Measurements from ENCODE around the gene NCK1. TPM values are rescaled to one million over a fixed set of nuclear protein-coding genes. Genes with fewer than 3 reads are reported as not detected.

Gene NCK1
- total RNA-seq, 1 donor, result 66.1 TPM

GRCh38 chr3:136959599-136959998, 97.6 kb downstream of the NCK1 start:
- no peak for DNase-seq (ENCODE audit: low read depth)
- TF ChIP-seq CTCF (IDR thresholded peaks at IDR 0.05; ENCODE audit: insufficient read depth, low read depth, low read length), result no peak
- H3K4me3 ChIP-seq (ENCODE audit: low read depth, low read length), result peak overlapping the region; percentile 58

- no peak overlapping the region for H3K4me3 ChIP-seq (ENCODE audit: low read depth, low read length)
- peak; percentile 50 for DNase-seq (ENCODE audit: low read depth)
- no peak for TF ChIP-seq CTCF (IDR thresholded peaks at IDR 0.05; ENCODE audit: insufficient read depth, low read depth, low read length)
Measured at GRCh38 chr3:136960838-136961836, 99.1 kb downstream of the NCK1 start.

GRCh38 chr3:136962927-136963326, 100.9 kb downstream of the NCK1 start:
- TF ChIP-seq CTCF (IDR thresholded peaks at IDR 0.05; ENCODE audit: insufficient read depth, low read depth, low read length), result no peak

DNA sequence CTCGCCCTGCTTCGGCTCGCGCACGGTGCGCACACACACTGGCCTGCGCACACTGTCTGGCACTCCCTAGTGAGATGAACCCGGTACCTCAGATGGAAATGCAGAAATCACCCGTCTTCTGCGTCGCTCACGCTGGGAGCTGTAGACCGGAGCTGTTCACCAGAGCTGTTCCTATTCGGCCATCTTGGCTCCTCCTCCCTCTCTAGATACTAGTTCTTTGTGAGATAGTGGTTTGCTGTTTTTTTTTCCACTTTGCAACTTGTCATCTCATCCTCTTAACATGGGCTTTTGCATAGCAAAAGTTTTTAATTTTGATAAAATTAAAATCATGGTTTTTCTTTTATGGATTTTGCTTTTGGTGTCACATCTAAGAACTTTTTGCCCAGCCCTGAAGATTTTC, 107.5 kb downstream of the NCK1 start:
- H3K4me3 ChIP-seq (ENCODE audit: low read depth, low read length), result peak overlapping the region; percentile 41
- peak; percentile 30 for DNase-seq (ENCODE audit: low read depth)

More at GRCh38 chr3:136962927-136963326, 100.9 kb downstream of the NCK1 start:
- no peak overlapping the region for H3K4me3 ChIP-seq (ENCODE audit: low read depth, low read length)
- DNase-seq (ENCODE audit: low read depth), result no peak

- no peak overlapping the region for H3K4me3 ChIP-seq (ENCODE audit: low read depth, low read length)
- TF ChIP-seq CTCF (IDR thresholded peaks at IDR 0.05; ENCODE audit: insufficient read depth, low read depth, low read length), result no peak
- DNase-seq (ENCODE audit: low read depth), result no peak
Measured at GRCh38 chr3:136973352-136973751, 111.3 kb downstream of the NCK1 start.

GRCh38 chr3:136974670-136975069, 112.7 kb downstream of the NCK1 start:
- H3K4me3 ChIP-seq (ENCODE audit: low read depth, low read length), result no peak overlapping the region
- TF ChIP-seq CTCF (IDR thresholded peaks at IDR 0.05; ENCODE audit: insufficient read depth, low read depth, low read length), result no peak
- DNase-seq (ENCODE audit: low read depth), result no peak

DNA sequence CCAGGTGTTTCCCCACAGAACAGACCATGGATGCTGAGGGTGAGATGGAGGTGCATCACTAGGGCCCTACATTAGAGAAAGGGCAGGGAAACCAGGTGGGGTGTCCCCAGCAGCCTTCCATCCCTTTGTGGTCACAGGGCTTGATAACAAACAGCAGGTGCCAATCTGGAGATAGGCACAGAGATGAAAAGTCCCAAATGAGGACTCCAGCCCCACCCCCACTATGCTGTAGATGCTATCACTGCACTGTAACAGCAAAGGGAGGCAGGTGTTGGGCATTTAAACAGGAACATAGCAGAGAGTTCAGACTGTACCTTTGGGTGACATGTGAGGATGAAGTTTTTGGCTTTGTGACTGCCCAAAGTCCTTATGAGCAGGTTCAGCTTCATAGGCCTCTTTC, 117.2 kb downstream of the NCK1 start:
- TF ChIP-seq CTCF (IDR thresholded peaks at IDR 0.05; ENCODE audit: insufficient read depth, low read depth, low read length), result no peak
- DNase-seq (ENCODE audit: low read depth), result no peak
- H3K4me3 ChIP-seq (ENCODE audit: low read depth, low read length), result no peak overlapping the region
